ENCODE results near the gene SYT8. TPM values are rescaled to one million over a fixed set of nuclear protein-coding genes. Genes with fewer than 3 reads are reported as not detected.
"Not testable (repeated sequence)": the region's sequence is repeated elsewhere in the genome, so short reads cannot be mapped to it uniquely, and the experiment has no call there.

The SYT8 gene
- polyA plus RNA-seq, 1 donor from 2014 or later: not detected

GRCh38 chr11:1880746-1881441 is 46.1 kb downstream of the SYT8 start:
- no peaks in the 10 kb centered on the region for H3K9me3 Mint-ChIP-seq
- no peaks in the 10 kb centered on the region for H3K36me3 Mint-ChIP-seq
- peak overlapping the region; percentile 23 to 70 (median 70) for H3K27ac Mint-ChIP-seq
- H3K4me1 Mint-ChIP-seq: peaks cover 10 to 13% (median 11%) of the 10 kb centered on the region in 3 donors
- H3K4me3 Mint-ChIP-seq: peak overlapping the region in 3 of 4 donors; percentile 32 to 71 (median 33)
- H3K27me3 Mint-ChIP-seq: no peaks in the 10 kb centered on the region

DNA sequence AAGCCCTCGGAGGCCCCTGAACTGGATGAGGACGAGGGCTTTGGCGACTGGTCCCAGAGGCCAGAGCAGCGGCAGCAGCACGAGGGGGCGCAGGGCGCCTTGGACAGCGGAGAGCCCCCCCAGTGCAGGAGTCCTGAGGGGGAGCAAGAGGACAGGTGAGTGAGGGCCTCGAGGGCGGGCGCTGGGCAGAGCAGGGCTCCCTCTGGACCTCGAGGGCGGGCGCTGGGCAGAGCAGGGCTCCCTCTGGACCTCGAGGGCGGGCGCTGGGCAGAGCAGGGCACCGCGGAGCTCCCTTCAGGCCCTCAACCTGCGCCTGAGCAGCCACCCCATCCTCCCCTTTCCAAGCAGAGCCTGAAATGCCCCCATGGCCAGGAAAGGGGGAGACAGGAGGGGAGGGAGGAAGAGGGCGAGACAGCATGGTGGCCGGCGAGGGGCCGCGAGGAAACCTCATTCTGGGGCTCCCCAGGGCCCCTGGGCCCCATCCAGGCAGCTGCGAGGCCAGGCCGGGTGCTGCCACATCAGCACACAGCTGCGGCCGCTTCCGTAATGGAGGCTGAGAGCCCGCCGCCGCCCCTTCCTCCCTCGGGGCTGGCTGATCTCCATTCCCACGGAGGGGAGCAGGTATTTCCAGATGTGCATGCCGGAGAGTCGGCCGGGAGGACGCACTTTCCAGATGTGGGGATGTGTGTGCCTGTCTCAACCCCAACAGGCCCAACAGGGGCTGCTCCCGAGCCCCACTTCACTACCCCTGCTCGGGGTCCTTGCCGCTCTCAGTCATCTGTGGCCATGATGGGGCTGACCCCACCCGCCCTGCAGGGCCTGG is 46.9 kb downstream of the SYT8 start:
- H3K27ac Mint-ChIP-seq: peak overlapping the region in 2 of 3 donors; percentile 43 to 68
- H3K4me1 Mint-ChIP-seq: peaks cover 10 to 13% (median 11%) of the 10 kb centered on the region in 3 donors
- no peaks in the 10 kb centered on the region for H3K9me3 Mint-ChIP-seq
- no peaks in the 10 kb centered on the region for H3K36me3 Mint-ChIP-seq
- H3K4me3 Mint-ChIP-seq: peak overlapping the region in 2 of 4 donors; percentile 57 to 74
- H3K27me3 Mint-ChIP-seq: no peaks in the 10 kb centered on the region

GRCh38 chr11:1882265-1883238 is 47.8 kb downstream of the SYT8 start:
- Mint-ChIP-seq H3K36me3 (no peaks in the 10 kb centered on the region), H3K9me3 (no peaks in the 10 kb centered on the region), H3K4me1 (peaks cover 9 to 12% (median 10%) of the 10 kb centered on the region in 3 donors), H3K4me3 (peak overlapping the region in 2 of 4 donors; percentile 57 to 74), H3K27me3 (no peaks in the 10 kb centered on the region), H3K27ac (peak overlapping the region in 2 of 3 donors; percentile 43 to 68)

DNA sequence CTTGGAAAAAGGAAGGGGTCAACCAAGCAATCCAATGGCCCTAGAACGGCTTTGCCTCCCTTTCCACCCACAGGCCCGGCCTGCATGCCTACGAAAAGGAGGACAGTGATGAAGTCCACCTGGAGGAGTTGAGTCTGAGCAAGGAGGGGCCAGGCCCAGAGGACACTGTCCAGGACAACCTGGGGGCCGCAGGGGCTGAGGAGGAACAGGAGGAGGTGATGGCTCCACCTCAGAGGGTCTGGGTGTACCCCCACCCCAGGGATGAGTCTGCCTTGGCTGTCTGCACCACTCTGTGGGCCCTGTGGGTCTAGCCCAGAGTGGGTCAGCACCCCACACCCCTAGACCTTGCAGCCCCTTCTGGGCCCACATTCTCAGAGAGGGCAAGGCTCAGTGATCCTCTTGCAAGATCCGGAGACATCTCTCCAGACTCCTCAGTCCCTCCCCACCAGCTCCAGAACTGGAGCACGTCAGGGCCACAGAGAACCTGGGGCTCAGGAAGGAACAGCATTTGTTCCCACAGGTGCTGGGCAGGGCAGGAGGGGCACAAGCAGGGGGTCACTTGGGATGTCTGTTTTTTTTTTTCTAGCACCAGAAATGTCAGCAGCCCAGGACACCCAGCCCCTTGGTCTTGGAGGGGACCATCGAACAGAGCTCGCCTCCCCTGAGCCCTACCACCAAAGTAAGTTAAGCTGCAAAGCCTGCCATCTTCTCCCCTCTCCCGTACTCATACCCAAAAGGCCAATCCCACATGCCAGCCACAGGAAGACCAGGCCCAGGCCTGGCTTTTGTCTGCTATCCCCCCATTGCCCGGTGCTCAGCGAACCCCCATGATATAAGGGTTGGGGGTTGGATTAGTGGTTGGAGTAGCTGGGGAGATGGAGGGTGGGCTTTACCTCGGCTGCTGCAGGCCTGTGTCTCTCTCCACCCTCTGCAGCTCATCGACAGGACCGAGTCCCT is 48.8 kb downstream of the SYT8 start:
- H3K36me3 Mint-ChIP-seq: no peaks in the 10 kb centered on the region
- no peak overlapping the region for H3K4me3 Mint-ChIP-seq
- no peaks in the 10 kb centered on the region for H3K27me3 Mint-ChIP-seq
- peaks cover 10 to 12% (median 10%) of the 10 kb centered on the region in 3 donors for H3K4me1 Mint-ChIP-seq
- no peaks in the 10 kb centered on the region for H3K9me3 Mint-ChIP-seq
- no peak overlapping the region for H3K27ac Mint-ChIP-seq

- Mint-ChIP-seq H3K27me3 (no peaks in the 10 kb centered on the region), H3K36me3 (no peaks in the 10 kb centered on the region), H3K9me3 (no peaks in the 10 kb centered on the region), H3K27ac (no peak overlapping the region), H3K4me1 (peaks cover 10 to 13% (median 13%) of the 10 kb centered on the region in 3 donors), H3K4me3 (no peak overlapping the region)
Measured at GRCh38 chr11:1884303-1884700, 49.5 kb downstream of the SYT8 start.

- H3K27ac Mint-ChIP-seq, H3K36me3 Mint-ChIP-seq, H3K4me3 Mint-ChIP-seq, H3K9me3 Mint-ChIP-seq, H3K27me3 Mint-ChIP-seq, H3K4me1 Mint-ChIP-seq: not testable (repeated sequence)
Measured at GRCh38 chr11:1886551-1886950, 51.8 kb downstream of the SYT8 start.

Other genes with a start within 250 kb of the SYT8 start
- gene KRTAP5-1, start 249.7 kb upstream of the SYT8 start, polyA plus RNA-seq: not detected
- not detected for gene KRTAP5-2, start 236.7 kb upstream of the SYT8 start, polyA plus RNA-seq
- gene KRTAP5-3, start 226.5 kb upstream of the SYT8 start, polyA plus RNA-seq: not detected
- not detected for gene KRTAP5-4, start 212.9 kb upstream of the SYT8 start, polyA plus RNA-seq
- gene KRTAP5-5, start 205.2 kb upstream of the SYT8 start, polyA plus RNA-seq: not detected
- not detected for gene KRTAP5-6, start 137.8 kb upstream of the SYT8 start, polyA plus RNA-seq
- gene IFITM10, start 84.4 kb upstream of the SYT8 start, polyA plus RNA-seq: 0.06 TPM
- 78.7 TPM for gene CTSD, start 71.1 kb upstream of the SYT8 start, polyA plus RNA-seq
- gene TNNI2, start 4.0 kb downstream of the SYT8 start, polyA plus RNA-seq: 8.0 TPM
- gene LSP1, start 18.1 kb downstream of the SYT8 start, polyA plus RNA-seq: 841 TPM
- gene PRR33, start 56.9 kb downstream of the SYT8 start, polyA plus RNA-seq: 0.60 TPM
- 0.23 TPM for gene TNNT3, start 84.7 kb downstream of the SYT8 start, polyA plus RNA-seq
- gene MRPL23, start 112.3 kb downstream of the SYT8 start, polyA plus RNA-seq: 36.2 TPM
- not detected for gene H19, start 162.9 kb downstream of the SYT8 start, polyA plus RNA-seq